Measurements from ENCODE around the gene TMEM212.
A peak's percentile ranks its signal among the peaks of the same experiment; 100 is the strongest.
"Not testable (repeated sequence)": the region's sequence is repeated elsewhere in the genome, so short reads cannot be mapped to it uniquely, and the experiment has no call there.

Gene TMEM212

DNA sequence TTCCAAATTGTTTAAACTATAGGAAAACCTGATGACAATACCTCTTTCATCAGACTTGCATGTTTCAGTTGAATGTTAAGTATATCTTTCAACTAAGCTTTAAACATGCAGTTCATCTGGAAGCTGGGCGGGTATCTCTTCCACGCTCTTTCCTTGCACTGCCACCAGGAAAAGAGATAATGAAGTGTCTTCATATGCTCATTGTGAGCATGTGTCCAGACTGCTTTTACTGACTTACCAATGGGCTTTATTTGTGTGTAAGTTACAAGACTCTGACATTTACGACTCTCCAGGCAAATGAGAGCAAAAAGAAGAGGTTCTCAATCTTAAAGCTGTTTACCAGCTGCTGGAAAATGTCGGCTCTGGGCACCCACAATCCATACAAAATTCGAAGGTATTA is 52.8 kb downstream of the TMEM212 start:
- no peak for DNase-seq

DNA sequence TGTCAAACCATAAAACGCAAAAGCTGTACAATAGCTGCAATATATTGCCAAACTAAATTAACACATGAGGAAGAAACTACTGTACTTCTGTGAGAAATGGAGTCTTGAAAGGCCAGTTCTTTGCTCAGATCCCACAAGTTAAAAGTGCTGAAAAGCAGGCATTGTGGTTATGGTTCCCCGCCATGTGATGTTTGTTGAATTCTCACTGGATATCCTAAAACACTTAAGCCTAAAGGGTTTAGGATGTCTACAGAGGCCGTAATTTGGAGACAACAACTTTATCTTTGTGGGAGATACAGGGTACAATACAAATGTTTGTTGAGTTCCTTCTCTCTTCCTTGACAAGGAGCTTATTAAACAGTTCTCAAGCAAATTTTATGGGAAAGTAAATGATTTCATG is 53.2 kb downstream of the TMEM212 start:
- no peak for DNase-seq

DNA sequence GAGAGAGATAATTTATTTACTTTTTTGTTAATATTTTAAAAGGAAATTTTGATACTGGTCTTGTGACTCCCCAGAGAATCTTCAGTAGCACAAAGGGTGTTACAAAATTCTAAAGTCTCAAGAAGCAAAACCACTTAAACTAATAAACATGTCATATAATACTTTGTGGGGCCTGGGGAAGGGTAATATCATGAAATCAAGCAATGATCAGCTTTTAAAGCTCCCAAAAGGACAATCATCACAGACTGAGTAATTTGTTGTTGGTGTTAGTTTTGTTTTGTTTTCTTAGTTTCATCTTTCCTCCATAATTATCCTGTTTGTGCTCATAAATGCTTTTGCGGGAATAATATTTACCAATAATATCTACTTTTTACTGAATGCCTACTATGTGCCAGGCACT is 55.0 kb downstream of the TMEM212 start:
- DNase-seq, result no peak

DNA sequence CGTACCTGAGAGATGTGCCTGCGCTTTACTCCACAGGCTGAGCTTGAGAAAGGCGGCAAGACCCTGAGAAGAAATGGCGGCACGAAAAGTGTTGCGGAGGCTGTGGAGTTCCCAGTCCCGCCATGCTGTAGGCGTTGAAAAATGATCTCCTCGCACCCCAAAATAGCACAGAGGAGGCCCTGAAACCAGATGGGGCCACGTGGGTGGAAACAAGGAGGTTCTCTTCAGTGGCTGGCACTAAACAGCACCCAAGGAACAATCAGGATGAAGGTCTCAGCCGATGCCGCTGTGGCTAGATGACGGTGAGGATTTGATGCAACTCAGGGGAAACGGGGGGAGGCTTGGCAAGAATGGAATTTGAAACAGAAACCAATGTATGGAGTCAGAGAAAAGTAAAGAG is 57.3 kb downstream of the TMEM212 start:
- peak in 1 of 2 donors; percentile 2 for DNase-seq

DNA sequence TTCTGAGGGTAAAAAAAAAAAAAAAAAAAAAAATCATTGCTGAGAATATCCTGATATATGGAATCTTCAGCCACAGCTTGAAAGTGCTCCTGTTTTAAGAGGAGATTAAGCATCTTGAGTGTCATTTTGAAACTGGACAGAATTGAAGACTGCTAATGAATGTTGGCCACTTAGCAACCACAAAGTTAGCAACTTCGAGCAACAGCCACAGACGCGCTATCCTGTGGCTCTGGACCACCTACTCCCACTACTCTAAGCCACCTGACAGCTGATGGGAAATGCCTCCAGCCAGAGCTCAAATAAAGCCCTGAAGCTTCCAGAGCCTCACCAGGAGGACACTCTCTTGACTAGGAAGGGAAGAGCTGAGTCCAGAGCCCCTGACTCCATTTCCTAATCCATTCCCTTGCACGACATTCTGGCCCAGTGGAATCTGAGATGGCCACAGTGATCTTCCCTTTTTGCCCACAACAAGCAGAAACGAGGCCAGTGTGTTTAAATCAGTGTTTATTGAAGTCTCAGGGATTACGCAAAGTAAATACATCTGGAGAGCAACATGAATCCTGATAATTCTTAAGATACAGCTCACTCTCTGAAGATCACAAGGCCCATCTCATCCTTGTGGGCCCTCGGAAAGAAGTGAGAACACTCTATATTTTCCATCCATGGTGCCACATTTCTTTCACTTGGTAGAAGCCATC is 58.6 kb downstream of the TMEM212 start:
- no peak for DNase-seq

DNA sequence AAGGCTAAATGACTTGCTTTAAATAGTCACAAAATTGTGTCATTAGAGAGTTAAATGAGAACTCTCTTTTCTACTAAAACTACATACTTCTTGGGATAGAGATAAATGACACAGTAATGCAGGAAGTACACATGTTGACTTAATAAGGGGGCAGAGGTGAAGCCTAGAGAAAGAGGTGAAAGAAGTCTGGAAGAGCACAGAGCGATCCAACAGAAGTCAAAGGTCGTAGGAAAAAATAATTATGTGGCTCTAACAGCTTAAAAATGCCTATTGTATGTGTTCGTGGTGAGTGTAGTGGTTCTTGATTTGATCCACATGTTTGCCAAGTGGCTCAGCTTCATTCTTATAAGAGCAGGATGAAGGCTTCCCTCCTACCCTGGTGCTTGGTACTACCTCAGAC is 61.7 kb downstream of the TMEM212 start:
- DNase-seq, result no peak

DNA sequence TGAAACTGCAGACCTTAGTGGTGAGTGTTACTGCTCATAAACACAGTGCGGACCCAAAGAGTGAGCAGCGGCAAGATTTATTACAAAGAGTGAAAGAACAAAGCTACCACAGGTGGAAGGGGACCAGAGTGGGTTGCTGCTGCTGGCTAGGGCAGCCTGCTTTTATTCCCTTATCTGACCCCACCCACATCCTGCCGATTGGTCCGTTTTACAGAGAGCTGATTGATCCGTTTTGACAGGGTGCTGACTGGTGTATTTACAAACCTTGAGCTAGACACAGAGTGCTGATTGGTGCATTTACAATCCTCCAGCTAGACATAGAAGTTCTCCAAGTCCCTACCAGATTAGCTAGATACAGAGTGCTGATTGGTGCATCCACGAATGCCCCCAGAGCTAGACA is 63.4 kb downstream of the TMEM212 start:
- not testable (repeated sequence) for DNase-seq

DNA sequence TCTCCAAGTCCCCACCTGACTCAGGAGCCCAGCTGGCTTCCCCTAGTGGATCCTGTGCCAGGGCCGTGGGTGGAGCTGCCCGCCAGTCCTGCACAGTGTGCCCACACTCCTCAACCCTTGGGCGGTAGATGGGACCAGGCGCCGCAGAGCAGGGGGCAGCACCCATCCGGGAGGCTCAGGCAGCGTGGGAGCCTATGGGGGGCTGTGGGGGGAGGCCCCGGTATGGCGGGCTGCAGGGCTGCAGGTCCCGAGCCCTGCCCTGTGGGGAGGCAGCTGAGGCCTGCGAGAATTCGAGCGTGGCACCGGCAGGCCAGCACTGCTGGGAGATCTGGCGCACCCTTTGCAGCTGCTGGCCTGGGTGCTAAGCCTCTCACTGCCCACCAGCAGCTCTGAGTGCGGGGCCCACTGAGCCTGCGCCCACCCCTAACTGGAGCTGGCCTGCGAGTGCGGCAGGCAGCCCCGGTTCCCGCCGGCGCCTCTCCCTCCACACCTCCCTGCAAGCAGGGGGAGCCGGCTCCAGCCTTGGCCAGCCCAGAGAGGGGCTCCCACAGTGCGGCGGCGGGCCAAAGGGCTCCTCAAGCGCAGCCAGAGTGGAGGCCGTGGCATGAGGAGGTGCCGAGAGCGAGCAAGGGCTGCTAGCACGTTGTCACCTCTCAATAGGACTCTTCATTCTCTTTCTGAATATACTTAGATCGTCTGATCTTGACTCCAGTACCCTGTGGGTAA is 64.0 kb downstream of the TMEM212 start:
- DNase-seq, result no peak

DNA sequence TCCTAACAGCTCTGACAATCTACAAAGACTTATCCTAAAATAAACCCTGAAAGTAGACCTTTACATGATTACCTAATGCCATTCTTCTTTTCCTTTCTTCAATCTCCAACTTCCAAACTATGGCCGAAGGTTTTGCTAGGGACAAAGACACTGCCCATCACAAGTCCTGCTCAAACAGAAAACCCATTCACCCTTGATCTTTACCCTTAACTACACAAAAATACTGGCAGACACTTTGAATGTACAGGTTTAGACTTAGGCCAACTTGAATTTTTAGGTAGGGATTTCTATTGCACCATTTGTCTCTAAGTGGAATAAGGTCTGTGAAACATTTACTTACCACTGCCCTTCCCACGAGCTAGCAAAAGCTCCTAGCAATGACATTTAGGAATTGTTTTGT is 64.6 kb downstream of the TMEM212 start:
- DNase-seq, result no peak

DNA sequence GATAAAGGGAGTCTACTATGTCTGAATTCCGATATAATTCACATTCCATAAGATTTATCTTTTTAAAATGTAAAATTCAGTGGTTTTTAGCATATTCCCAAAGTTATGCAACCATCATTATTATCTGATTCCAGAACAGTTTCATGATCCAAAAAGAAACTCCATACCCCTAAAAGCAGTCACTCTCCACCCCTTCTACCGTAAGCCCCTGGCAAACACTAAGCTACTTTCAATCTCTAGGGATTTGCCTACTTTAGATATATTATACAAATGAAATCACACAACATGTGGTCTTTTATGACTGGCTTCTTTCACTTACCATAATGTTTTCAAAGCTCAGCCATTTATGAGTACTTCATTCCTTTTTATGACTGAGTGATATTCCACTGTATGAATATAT is 65.6 kb downstream of the TMEM212 start:
- no peak for DNase-seq
